IPS-NIHi7 (cell line): Measurements from ENCODE around the gene CCNQ.
A peak's percentile ranks its signal among the peaks of the same experiment; 100 is the strongest.

ENCODE experiments used
- DNase-seq: peaks from one replicate; pipeline ENCODE4 v3.0.0; 2012; ENCODE audit warnings: mixed read lengths; ENCODE audit errors: extremely low spot score

CCNQ gene

DNA sequence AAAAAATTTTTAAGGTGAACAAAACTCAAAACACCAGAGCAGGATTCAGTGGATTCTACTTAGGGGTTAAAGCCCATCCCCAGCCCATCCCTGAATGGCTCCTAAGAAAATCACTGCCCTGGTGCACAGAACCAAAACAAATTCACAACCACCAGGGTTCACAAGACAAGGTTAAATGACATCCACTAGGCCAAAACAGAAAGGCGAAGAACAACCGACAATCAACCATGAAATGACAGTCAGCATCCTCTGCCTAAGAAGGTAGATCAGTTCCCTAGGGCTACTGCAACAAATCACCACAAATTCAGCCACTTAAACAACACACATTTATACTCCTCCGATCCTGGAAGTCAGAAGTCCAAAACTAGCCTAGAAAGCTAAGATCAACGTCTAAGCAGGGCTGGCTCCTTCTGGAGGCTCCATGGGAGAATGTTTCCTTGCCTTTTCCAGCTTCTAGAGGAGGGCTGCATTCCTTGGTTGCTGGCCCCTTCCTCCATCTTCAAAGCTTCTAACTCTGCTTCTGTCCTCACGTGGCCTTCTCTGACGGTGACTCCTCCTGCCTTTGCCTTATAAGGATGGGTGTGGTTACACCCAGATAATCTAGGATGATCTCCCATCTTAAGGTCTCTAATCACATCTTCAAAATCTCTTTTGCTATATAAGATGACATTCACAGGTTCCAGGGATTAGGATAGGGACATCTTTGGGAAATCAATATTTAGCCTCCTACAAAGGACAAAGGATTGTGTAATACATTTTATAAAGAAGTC, 1.8 kb downstream of the CCNQ start:
- DNase-seq, result no peak

GRCh38 chrX:153595859-153596857, 2.8 kb downstream of the CCNQ start:
- no peak for DNase-seq

DNA sequence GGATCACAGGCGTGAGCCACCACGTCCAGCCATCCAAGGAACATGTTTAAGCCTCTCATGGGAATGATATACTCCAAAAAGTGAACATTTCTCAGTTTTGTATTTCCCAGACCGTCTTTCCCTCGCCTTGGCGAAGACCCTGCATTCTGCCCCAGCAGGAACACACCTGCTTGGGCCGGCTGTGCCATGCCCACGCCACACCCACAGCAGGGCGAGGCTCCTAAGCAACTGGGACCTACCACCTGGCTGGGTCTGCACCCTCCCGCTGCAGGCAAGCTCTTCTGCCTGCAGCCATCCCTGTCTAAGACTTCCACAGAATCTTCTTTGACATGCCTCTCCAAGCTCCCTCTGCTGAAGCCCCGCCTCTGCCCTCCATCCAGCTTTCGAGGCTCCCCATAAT, 3.6 kb downstream of the CCNQ start:
- no peak for DNase-seq

- DNase-seq, result no peak
Measured at GRCh38 chrX:153593811-153594500, 5.0 kb downstream of the CCNQ start.

DNA sequence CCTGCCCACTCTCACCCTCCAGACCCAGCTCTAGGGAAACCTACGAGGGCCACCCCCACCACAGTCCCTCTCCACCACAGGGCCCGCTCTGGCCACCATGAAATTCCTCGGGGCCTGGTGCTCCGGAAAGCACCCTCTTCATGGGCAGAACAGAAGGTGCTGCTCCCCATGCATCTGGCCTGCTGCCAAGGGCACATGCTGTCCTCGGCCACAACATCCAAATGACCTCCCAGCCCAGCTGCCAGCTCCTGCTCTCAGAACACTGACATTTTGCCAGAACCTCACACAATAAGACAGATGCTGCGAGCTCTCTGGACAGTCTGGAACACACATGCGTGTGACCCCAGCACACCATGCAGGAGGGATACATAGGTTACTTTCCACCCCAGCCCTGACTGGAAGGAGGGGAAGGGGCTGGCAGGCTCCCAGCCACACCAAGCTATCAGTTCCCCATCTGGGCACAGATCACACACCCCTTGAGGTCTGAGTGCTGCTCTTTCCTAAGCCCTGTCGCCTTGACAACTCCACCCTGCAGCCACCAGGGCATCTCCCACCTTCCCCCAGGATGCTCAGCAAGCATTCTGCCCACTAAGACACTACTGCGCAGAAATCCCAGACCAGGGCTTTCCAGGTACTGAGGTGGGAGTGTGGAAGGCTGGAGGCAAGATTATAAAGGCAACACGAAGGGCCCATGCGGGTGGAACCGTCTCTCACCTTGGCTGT, 5.8 kb downstream of the CCNQ start:
- no peak for DNase-seq

- DNase-seq, result no peak
Measured at GRCh38 chrX:153592091-153592833, 6.7 kb downstream of the CCNQ start.

- no peak for DNase-seq
Measured at GRCh38 chrX:153590961-153591956, 7.7 kb downstream of the CCNQ start.

- no peak for DNase-seq
Measured at GRCh38 chrX:153588782-153589446, 10.0 kb downstream of the CCNQ start.

DNA sequence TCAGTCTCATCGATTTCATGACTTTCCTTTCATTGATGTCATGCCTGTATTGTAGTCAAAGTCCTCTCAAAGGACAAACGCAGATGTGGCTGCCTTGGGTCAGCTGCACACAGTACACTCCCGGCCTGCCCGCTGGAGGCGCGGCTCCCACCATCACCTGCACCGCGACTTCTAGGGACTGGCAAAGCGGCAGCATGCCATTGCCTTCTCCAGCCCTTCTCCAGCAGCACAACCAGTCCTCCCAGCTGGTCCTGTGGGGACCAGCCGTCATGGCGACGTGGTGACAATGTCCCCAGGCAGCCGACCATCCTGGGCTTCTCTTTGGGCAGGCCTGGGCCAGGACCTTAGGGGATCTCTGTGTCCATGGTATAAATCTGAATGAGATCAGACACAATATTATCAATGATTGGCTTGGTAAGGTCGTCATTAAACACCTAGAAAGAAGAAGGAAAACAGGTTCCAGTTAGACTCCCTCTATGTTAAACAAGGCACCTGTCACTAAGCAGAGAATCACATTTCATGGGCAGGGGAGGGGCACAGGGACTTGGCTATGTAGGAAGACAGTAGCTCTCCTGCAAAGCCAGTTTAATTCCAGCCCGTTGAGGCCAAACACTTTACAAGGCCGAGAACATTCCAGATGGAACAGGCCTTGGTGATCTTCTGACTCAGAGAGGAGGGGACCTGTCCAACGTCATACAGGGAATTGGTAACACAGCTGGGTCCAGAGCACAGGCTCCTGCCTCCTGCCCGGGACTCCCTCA, 10.7 kb downstream of the CCNQ start:
- DNase-seq, result no peak

DNA sequence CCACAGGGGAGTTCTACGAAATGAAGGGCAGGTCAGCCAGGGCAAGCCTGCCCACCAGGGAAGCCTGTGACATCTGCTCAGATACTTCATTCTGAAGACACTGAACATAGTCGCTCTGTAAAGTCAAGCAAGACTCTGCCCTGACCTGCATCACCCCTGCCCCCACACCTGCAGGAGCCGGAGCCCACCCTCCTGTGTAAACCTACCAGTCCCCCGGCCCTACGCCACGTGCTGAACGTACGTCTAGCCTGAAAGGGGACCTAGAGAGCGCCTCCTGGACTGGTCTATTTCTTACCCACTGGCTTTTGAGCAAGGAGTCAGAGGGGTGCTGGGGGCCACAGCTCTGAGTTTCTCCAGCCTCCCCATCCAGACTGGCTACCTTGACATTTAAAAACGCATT, 11.6 kb downstream of the CCNQ start:
- DNase-seq, result no peak

DNA sequence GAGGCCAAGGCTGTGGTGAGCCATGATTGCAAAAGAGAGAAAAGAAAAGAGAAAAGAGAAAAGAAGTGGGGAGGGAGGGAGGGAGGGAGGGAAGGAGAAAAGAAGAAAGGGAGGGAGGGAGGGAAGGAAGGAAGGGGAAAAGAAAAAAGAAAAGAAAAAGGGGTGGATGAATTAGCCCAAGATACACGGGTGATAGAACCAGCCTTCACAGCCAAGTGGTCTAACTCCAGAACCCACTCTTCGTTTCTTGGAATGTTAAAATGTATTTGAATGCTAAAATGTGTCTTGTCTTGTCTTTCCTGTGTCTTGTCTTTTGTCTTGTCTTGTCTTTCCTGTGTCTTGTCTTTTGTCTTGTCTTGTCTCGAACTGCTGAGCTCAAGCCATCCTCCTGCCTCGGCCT, 13.1 kb downstream of the CCNQ start:
- no peak for DNase-seq

- no peak for DNase-seq
Measured at GRCh38 chrX:153583433-153583832, 15.5 kb downstream of the CCNQ start.

DNA sequence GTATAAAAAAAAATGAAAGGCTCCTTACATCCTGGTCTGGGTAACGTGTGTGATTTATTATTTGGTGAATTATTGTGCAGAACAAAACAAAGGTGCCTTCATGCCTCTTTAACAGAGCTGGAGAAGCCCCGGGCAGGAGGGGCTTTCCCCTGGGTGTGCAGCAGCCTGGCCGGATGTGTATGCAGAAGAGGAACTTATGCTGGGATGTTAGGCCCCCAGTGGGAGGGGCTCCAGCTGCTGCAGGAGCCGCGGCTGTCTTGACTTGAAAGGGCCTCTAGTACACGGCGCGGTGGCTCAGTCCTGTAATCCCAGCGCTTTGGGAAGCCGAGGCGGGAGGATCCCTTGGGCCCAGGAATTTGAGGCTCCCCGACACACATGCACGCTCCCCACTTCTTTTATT, 16.0 kb downstream of the CCNQ start:
- DNase-seq, result no peak

DNA sequence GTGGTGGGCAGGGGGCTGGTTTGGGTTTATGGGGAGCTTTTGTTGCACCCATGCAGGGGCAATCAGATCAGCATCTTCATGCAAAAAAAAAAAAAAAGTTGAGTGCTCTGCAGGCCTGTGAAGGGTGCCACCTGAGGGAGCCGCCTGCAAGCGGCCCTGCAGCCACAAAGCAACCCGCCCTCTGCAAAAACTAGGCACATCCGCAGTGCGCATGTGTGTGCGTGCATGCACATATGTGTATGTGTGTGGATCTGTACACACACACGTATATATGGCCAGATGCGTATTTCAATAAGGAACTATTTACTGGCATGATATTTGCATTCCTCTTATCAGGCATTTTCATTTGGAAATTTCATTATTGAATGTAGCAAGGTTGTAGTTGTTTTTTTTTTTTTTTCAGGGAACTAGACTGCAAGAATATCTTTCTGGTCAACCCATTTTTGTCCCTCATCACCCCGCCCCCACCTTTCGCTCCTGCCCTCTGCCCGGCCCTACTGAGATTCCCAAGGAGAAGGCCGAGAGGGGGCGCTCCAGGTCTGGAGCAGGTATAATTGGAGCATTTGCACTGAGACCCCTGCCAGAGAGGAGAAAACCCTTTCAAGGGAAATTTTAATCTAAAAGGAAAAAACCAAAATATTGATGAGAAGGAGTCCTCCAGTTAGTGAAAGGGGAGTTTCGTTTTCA, 18.1 kb downstream of the CCNQ start:
- DNase-seq, result peak; percentile 60

- no peak for DNase-seq
Measured at GRCh38 chrX:153578889-153579288, 20.1 kb downstream of the CCNQ start.

GRCh38 chrX:153578200-153578835, 20.6 kb downstream of the CCNQ start:
- DNase-seq, result peak; percentile 51

- no peak for DNase-seq
Measured at GRCh38 chrX:153576961-153577360, 22.0 kb downstream of the CCNQ start.
